ENCODE data around the gene EDC4.

Gene EDC4

DNA sequence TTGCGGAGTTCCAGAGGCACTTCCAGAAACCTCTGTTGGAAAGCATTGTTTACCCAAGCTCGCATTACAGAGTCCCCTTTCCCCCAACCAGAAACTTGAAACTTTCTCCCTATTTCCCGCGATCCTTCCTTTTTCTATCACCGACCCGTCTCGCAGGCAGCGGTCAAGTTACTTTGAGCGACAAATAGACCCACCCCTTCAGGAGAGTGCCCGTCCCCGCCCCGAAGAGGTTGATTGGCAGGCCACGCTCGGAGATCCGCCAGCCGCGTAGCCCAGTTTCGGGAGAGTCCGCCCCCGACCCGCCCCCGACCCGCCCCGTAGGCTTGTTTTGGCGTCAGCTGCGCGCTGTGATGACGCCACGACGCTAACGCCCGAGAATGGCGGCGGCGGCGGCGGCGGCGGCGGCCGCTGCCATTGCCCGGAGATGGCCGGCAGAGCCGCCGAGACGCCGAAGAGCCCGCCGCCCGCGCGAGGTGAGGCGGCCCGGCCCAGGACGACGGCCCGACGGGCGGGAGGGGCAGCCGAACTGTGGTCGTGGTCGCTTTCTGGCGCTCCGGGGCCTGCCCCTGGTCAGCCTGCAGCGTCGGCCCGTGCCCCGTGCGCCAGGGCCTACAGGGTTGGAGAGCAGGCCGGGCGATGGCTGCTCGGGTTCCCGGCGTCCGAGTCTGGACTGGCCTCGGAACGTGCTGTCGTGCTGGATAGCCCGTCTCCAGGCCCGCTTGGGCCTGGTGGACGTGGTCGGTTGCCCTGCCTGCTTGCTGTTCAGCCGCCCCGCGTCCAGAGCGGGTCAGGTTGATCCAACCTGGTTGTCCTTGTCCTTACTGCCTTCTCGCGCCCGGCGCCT, 20.3 kb downstream of the EDC4 start, which contains the start of gene PSKH1:
PSKH1 (plus strand) TSS at position 356 of the 844 bp plus-strand sequence. CDS start 15,496 bp downstream, outside the sequence.
- TF ChIP-seq POLR2AphosphoS5 (IDR thresholded peaks at IDR 0.05; ENCODE audit: low read depth), result peak; percentile 18; the same call in 1 of the 2 replicates
- TF ChIP-seq, protein P1, sequence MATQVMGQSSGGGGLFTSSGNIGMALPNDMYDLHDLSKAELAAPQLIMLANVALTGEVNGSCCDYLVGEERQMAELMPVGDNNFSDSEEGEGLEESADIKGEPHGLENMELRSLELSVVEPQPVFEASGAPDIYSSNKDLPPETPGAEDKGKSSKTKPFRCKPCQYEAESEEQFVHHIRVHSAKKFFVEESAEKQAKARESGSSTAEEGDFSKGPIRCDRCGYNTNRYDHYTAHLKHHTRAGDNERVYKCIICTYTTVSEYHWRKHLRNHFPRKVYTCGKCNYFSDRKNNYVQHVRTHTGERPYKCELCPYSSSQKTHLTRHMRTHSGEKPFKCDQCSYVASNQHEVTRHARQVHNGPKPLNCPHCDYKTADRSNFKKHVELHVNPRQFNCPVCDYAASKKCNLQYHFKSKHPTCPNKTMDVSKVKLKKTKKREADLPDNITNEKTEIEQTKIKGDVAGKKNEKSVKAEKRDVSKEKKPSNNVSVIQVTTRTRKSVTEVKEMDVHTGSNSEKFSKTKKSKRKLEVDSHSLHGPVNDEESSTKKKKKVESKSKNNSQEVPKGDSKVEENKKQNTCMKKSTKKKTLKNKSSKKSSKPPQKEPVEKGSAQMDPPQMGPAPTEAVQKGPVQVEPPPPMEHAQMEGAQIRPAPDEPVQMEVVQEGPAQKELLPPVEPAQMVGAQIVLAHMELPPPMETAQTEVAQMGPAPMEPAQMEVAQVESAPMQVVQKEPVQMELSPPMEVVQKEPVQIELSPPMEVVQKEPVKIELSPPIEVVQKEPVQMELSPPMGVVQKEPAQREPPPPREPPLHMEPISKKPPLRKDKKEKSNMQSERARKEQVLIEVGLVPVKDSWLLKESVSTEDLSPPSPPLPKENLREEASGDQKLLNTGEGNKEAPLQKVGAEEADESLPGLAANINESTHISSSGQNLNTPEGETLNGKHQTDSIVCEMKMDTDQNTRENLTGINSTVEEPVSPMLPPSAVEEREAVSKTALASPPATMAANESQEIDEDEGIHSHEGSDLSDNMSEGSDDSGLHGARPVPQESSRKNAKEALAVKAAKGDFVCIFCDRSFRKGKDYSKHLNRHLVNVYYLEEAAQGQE (IDR thresholded peaks at IDR 0.05; ENCODE audit: insufficient replicate concordance, low read depth), result no peak
- TF ChIP-seq SPI1 (IDR thresholded peaks at IDR 0.05; ENCODE audit: borderline replicate concordance, low read depth), result no peak
- TF ChIP-seq, protein P2, sequence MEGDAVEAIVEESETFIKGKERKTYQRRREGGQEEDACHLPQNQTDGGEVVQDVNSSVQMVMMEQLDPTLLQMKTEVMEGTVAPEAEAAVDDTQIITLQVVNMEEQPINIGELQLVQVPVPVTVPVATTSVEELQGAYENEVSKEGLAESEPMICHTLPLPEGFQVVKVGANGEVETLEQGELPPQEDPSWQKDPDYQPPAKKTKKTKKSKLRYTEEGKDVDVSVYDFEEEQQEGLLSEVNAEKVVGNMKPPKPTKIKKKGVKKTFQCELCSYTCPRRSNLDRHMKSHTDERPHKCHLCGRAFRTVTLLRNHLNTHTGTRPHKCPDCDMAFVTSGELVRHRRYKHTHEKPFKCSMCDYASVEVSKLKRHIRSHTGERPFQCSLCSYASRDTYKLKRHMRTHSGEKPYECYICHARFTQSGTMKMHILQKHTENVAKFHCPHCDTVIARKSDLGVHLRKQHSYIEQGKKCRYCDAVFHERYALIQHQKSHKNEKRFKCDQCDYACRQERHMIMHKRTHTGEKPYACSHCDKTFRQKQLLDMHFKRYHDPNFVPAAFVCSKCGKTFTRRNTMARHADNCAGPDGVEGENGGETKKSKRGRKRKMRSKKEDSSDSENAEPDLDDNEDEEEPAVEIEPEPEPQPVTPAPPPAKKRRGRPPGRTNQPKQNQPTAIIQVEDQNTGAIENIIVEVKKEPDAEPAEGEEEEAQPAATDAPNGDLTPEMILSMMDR (IDR thresholded peaks at IDR 0.05; ENCODE audit: insufficient read depth, low read length), result no peak
- TF ChIP-seq GABPA (IDR thresholded peaks at IDR 0.05; ENCODE audit: low read depth), result no peak
- Histone ChIP-seq H3K4me3 (replicated peaks; ENCODE audit: insufficient read depth, low read length) (peak within 1 kb of the TSS; percentile 72), H3K27me3 (ENCODE audit: insufficient read depth, poor library complexity, severe bottlenecking) (no peaks in the 10 kb centered on the region), H3K27ac (replicated peaks) (peak within 1 kb of the TSS; percentile 77)
- peak; percentile 81 to 97 for DNase-seq (ENCODE audit: low read depth in 1 of 2, low spot score in 1 of 2)

DNA sequence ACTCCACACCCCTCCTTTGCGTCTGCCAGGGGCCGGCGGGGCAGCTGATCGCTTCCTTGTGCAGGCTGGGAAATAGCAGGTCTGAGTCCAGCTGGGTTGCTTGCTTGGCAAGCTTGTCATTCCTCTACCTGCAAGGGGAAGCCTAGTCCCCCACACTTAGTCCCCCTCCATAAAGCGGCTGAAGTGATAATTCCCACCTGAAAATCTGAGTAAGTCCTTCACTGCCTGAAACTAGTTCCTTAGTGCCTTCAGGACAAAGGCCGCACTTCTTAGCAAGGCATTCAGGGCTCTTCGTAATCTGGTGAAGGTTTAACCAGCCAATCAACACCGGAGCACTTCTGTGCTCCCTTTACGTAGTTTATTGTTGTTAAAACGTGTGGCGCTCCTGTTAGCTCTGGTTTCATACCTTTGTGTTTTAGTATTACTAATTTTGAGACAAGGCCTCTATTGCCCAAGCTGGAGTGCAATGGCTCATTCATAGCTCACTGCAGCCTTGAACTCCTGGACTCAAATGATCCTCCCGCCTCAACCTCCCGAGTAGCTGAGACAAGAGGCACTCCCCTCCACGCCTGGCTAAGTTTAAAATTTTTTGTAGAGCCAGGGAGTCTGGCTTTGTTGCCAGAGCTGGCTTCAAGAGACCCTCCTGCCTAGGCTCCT, 21.0 kb downstream of the EDC4 start:
- Histone ChIP-seq H3K4me3 (replicated peaks; ENCODE audit: insufficient read depth, low read length) (peak overlapping the region; percentile 72), H3K27ac (replicated peaks) (peak overlapping the region; percentile 77), H3K27me3 (ENCODE audit: insufficient read depth, poor library complexity, severe bottlenecking) (no peaks in the 10 kb centered on the region)
- DNase-seq (ENCODE audit: low read depth in 1 of 2, low spot score in 1 of 2), result peak in 1 of 2 experiments; percentile 35
- TF ChIP-seq, protein P1 (IDR thresholded peaks at IDR 0.05; ENCODE audit: insufficient replicate concordance, low read depth), result no peak
- 0 out of 2 replicates have a peak, but pooled peaks have one; percentile 2 for TF ChIP-seq POLR2AphosphoS5 (IDR thresholded peaks at IDR 0.05; ENCODE audit: low read depth)

DNA sequence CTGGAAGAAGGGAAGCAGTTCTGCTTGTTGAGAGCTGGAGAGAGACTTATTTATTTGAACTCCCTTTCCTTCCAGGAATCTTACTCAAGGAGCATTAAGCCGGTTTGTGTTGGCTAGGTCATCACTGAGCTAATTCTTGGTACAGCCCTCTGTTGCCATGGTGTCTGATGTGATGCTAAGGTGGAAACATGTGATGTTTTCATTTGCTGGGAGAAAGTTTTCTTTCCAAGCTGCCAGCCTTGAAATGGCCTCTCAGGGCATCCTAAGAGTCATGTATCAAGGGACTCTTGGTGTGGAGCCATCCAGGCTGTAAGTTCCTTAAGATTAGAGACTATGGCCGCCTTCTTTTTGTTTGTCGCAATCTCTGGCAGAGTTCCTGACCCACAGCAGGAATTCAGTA, 24.4 kb downstream of the EDC4 start:
- no peak for DNase-seq (ENCODE audit: low read depth in 1 of 2, low spot score in 1 of 2)
- Histone ChIP-seq H3K27ac (replicated peaks) (no peak overlapping the region), H3K4me3 (replicated peaks; ENCODE audit: insufficient read depth, low read length) (no peak overlapping the region), H3K27me3 (ENCODE audit: insufficient read depth, poor library complexity, severe bottlenecking) (no peaks in the 10 kb centered on the region)
- TF ChIP-seq, protein P2 (IDR thresholded peaks at IDR 0.05; ENCODE audit: insufficient read depth, low read length), result no peak
- TF ChIP-seq GABPA (IDR thresholded peaks at IDR 0.05; ENCODE audit: low read depth), result no peak
- no peak for TF ChIP-seq SPI1 (IDR thresholded peaks at IDR 0.05; ENCODE audit: borderline replicate concordance, low read depth)
- TF ChIP-seq, protein P1 (IDR thresholded peaks at IDR 0.05; ENCODE audit: insufficient replicate concordance, low read depth), result no peak
- TF ChIP-seq POLR2AphosphoS5 (IDR thresholded peaks at IDR 0.05; ENCODE audit: low read depth), result no peak
